Limb (tissue), 2 donors: ENCODE data around the gene PHC2.
"Not testable (repeated sequence)": the region's sequence is repeated elsewhere in the genome, so short reads cannot be mapped to it uniquely, and the experiment has no call there.

Source experiments
- DNase-seq, 2 donors: peaks; one replicate each; pipeline ENCODE4 v3.0.0-alpha.2; 2016; ENCODE audit errors: extremely low spot score in 2 of 2

Gene PHC2

DNA sequence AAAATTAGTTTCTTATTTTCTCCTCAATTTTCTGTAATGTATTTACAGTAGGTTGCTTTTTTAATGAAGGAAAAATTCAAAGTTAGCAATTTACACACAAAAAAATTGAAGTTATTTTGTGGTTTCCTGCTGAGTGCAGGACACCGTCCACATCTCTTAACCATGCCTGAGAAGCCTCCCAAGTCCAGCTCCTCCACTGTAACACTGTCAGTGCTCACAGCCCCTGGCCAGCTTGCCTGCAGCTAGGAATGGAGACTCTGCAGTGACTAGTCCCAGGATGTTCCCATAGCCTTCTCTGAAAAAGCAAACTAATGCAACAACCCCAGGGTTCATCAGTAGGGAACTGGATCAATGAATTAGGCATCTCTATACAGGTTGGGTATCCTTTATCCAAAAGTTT, 113.5 kb downstream of the PHC2 start:
- DNase-seq, result no peak

DNA sequence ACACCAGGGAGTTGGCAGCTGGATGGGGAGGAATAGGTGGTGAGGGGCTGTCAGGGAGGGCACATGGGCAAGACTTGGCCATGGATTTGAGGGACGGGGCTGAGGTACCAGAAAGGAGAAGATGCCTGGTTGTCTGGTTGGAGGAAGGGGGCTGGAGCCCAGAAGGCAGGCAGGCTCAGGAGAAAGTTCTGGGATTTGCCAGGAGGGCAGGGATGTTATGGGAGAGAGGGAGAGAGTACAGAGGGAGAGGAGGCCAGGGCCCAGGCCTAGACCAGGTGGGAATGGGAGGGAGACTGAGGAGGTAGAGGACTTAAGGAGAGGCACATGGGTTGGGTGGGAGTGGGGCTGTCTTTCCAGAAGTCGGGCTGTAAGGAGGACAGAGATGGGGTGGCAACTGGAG, 114.3 kb downstream of the PHC2 start:
- no peak for DNase-seq

DNA sequence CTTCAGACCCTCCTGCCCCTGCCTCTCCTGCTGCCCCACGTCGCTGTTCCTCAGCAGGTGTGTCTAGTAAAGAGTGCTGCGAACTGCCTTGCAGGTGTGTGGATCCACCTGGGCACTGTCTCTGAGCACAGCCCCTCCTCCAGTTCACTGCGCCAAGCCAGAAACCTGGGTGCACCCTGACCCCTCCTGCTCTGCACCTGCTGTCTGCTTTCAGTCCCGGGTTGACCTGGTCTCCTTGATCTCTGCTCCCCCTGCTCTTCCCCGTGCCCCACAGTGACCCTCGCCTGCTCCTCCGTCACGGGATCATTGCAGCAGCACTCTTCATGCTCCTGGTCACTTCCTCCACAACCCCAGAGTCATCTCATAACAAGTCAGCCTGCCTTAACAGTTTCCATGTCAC, 116.5 kb downstream of the PHC2 start:
- no peak for DNase-seq

DNA sequence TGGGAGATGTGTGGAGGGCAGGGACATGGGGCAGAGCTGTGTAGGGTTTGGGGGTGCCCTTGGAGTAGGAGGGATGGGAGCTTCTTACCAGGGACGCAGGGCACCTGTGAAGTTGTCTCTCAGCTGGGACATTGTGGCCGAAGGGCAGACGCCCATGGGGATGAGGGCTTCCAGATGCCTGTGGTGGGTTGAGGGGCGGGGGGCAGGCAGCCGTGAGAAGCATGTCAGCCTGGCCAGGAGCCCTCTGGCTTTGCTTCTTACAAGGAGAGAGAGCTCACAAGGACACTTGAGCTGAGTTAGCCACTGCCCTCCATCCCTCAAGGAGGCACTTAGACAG, 118.5 kb downstream of the PHC2 start:
- DNase-seq, result no peak

DNA sequence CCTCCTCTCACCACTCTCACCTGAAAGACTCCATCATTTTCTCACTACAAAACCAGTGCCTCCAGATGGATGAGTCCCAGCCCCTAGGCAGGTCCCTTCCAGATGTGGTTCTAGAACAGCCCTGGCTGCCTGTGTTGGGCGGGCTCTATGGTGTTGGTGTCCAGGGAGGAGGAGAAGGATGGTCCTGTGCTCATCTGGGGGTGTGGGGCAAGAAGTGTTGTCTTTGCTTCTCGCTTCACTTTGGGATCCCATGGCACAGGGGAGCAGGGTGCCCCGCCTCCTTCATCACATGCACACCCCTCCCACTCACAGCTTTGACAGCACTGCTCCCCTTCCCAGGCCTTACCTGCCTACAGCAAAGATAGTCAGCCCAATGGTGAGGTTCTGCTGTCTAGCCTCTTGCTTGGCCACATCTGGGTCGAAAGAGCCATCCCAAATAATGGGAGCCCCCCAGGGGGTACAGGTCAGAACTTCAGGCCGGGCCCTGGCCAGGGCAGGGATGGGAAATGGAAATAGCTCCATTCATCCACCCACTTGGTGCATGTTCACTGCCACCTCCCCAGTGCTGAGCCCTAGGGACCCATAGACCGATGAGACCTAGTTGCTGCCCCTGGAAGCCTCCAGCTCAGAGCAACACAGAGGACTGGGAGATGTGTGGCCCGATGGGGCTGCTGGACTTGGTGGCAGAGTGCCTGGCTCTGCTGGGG, 119.0 kb downstream of the PHC2 start:
- no peak for DNase-seq

DNA sequence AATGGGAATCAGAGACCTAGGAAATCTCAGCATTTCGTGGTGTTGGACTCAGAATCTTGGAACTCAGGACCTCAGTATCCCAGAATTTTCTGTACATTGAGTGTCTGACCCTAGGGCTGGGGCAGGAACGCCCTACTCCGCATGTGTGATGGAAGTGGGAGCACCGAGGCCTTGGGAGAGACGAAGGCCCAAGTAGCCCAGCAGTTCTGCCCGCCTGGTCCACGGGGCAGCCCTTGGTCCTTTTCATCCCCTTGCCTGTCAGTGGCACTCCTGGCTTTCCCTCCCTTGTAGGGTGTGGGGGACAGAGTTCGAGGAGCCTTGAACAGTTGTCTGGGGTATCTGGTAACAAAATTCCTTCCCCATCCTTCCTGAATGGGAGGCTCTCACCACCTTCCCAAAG, 120.2 kb downstream of the PHC2 start:
- no peak for DNase-seq

DNA sequence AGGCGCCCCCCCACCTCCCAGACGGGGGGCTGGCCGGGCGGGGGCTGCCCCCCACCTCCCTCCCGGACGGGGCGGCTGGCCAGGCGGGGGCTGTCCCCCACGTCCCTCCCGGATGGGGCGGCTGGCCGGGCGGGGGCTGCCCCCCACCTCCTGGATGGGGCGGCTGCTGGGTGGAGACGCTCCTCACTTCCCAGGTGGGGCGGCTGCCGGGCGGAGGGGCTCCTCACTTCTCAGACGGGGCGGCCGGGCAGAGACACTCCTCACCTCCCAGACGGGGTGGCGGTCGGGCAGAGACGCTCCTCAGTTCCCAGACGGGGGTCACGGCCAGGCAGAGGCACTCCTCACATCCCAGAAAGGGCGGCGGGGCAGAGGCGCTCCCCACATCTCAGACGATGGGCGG, 121.5 kb downstream of the PHC2 start:
- DNase-seq, result not testable (repeated sequence)

DNA sequence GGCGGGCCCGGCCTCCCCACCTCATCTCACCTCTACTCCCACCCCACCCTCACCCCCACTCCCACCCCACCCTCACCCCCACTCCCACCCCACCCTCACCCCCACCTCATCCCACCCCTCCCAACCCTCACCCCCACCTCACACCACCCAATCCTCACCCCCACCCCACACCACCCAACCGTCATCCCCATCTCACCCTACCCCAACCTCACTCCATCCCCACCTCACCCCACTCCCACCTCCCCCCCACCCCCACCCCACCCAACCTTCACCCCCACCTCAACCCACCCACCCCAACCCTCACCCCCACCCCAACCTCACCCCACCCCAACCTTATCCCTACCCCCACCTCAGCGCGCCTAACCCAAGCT, 123.4 kb downstream of the PHC2 start:
- no peak for DNase-seq

DNA sequence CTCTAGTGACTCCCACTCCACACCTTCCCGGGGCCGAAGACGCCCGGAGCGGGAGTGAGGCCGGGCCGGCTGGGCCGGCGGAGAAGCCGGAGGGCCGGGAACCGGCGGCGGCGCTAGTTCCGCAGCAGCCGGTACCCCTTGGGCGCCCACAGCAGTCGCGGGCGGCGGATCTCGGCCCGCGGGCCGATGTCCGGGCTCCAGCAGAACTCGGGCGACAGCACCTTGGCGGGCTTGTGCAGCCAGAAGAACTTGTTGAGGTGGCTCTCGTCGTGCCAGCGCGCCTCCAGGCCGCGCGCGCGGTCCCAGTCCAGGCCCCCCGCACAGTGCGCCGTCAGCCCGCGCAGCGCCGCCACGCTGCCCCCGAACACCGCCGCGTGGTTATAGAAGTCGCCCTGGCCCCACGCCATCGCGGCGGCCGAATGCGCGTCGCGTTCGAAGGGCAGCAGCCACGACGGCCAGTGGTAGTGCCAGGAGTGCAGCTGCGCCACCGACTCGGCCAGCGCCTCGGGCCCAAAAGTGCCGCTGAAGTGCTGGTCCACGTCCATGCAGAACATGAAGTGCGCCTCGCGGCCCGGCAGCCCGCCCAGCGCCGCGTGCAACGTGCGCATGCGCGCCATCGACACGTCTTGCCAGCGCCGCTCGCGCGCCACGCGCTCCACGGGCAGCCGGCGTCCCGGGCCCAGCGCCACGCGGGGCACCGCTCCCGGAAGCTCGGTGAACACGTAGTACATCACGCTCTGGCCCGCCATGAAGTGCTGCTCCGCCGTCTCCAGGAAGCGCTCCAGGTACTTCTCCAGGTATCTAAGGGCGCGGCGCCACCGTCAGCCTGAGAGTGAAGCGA, 124.0 kb downstream of the PHC2 start:
- peak; percentile 22 to 78 for DNase-seq

DNA sequence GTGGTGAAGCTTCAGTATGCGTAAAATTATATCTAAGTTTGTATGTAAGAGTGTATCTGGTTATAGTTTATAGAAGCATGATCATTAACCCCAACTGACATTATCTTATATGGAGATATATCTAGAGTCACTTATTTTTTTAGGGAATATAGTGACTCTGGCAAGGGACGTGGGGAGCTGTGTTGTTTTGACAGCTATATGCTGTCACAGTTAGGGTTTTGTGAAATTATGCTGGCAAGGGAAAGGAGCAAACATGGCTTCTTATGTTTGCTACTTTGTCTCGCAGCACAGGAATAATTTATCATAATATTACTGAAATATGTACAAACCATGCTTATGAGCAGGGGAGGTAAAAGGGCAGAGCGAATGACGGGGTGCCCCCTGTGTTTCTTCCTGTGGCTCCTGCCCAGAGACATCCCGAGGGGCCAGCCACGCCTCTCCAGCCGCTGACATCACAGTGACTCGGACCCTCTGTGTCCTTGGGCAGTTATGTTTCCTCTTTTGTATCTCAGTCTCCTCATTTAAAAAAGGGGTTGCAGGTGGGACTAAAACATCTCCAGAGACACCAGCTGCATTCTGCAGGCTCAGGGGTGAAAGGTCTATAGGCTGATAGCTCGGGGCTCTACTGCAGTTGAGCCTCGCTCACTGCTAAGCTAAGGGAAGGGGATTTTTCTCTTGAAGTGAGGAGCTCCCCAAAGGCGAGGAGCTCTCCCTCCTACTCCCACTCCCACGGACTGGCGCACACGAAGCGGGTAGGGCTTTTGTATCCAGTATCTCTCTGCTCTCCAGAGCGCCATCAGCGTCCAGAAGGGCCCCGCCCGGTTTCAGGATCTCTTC, 124.9 kb downstream of the PHC2 start:
- DNase-seq, result no peak

DNA sequence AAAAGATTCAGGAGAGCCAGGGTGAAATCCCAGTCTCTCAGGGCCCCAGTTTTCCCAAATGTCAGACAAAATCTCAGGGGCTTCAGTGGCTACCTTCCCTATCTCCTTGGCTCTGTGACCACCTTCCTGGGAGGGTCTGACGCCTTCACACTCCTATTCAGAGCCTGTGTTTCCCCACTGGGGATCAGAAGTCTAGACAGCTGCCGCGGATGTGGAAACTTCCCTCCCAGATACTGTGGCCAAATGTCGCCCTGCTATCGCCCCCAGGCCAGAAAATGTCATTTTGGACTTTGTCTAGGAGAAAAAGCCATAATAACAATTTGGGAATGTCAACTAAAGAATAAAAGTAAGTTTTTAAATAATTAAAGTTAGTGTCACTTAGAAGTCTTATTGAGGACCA, 125.9 kb downstream of the PHC2 start:
- DNase-seq, result no peak

DNA sequence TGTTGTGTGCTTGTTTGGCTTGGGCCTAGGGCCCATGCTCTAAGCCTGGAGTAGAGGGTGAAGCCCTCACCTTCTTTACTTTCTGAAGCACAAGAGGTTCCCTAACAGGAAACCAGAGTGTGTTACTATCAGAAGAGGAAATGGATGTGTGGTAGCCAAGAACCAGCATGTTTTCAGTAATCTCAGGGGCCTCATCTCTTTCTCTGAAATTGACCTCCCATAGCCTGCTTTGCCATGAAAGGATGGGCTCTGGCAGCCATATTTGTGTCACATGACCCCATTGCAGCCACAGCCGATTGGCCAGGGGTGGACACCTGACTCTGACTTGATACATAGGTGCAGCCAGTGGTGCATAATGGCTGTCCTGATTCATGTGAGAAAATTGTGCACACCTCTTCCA, 128.6 kb downstream of the PHC2 start:
- DNase-seq, result no peak

DNA sequence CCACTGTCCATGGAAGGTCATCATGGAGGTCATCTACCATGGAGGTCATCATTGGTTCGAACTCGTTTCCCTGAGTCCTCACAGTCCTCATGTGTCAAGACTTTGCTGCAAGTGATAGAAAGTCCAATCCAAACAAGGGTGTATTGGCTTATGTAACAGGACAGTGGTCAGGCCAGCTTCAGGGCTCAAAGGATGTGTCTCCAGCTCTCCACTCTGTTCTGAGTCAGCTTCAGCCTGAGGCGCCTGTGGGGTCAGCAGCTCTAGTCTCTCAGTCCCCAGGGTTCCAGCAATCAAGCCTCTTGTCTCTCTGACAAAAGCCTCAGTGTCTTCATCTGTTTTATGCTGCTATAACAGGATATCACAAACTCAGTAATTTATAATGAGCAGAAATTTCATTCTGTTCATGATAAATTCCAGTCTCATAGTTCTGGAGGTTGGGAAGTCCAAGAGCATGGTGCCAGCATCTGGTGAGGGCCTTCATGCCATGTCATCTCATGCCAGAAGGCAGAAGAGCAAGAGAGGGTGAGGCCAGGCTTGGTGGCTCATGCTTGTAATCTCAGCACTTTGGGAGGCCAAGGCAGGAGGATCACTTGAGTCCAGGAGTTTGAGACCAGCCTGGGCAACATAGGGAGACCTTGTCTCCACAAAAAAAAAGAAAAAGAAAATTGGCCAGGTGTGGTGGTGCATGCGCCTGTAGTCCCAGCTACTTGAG, 129.5 kb downstream of the PHC2 start:
- no peak for DNase-seq

DNA sequence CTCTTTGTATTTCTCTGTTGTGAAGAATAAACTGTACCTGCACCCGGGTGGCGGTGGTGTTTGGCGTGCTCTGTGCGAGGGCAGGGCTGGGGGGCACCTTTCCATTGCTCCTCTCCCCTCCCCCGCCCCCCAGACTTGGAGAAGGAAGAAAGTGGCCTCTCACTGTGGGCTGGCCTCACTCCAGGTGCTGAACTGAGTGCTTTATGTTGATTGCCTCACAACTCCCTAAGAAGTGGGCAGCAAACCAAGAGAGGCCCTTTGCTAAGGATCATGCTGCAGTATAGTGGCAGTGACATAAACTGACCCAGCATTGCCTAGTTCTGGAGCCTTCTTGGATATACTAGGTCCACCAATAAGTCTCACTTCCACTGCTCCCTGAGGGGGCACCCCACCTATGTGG, 130.2 kb downstream of the PHC2 start:
- peak; percentile 55 to 69 for DNase-seq

DNA sequence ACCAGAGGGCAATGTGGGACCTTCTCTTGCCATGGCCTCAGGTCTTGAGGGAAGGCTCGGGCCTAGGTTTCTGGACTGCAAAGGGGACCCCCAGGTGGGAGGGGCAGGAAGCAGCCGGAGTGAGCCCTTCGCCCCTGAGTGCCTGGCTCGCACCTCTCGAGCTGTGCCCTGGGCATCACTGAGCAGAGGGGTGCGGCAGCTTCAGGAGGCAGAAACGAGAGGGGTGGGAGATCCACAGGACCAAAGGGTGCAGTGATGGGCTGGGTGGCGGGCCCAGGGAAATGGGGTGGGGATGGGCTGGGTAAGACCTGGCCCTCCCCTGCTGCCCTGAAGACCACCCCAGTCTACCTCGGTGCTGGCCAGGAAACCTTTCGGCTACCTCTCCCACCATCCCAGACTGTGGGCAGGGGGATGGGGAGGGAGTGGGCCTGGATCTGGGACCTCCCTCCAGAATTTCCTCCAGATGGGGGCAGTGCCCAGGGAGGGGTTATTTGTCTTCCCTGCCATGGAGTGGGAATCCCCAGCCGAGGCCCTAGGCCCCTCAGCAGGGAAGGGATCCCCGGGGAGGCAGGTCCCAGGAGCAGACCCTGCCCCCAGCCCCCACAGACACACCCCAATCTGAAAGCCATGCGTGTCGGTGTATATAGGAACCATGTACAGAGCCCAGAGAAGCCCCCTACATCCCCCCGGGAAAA, 131.3 kb downstream of the PHC2 start:
- no peak for DNase-seq

DNA sequence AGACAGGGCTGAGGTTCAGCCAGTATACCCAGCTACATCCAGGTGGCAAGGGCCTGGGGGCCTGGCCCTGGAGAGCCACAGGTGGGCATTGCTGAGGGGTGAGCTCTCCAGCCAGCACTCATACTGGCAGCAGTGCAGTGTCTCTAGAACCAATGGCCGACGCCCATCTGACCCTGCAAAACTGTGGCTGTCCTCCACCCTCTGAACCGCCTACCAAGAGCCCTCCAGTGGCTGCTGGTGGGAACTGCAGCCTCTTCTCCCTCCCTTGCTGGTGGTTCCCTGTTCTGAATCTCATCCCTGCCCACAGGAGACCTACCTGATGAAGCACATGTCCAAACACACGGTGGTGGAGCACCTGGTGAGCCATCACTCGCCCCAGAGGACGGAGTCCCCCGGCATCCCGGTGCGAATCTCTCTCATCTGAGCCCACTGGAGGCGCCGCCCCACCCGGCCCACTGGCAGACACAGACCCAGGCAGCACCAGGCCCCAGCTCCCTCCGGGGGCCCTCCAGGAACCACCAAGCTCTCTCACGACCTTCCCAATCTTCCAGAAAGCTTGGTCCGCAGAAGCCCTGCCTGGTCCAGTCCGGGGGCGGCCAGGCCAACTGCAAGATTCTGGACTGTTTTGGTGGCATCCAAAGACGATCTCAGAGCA, 132.1 kb downstream of the PHC2 start:
- peak; percentile 51 to 70 for DNase-seq

DNA sequence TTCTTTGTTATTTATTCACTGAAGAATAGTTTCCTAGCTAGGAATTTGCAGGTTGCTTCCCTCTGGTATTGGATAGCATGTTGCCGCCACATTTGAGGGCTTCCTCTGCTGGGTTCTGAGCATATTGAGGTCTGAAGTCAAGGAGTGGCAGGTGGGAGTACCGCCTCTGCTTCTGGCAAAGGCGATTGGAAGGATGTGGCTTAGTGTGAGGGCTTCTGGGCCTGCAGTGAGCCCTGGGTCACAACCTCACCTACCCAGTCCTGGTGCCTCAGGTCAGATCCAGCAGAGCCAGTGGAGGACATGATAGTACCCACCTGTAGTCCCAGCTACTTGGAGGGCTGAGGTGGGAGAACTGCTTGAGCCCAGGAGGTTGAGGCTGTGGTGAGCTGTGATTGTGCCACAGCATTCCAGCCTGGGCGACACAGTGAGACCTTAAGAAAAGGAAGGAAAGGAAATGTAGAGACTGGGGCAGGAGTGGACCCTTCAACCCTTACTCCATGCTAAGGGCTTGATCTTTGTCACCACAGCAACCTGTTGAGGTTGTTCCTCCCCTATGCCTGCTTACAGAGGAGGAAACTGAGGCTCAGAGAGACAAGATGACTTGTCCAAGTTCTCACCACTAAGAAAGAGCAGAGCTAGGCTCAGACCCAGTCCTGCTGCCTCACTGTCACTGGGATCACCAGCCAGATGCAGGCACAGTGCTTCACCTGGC, 132.8 kb downstream of the PHC2 start:
- DNase-seq, result no peak

DNA sequence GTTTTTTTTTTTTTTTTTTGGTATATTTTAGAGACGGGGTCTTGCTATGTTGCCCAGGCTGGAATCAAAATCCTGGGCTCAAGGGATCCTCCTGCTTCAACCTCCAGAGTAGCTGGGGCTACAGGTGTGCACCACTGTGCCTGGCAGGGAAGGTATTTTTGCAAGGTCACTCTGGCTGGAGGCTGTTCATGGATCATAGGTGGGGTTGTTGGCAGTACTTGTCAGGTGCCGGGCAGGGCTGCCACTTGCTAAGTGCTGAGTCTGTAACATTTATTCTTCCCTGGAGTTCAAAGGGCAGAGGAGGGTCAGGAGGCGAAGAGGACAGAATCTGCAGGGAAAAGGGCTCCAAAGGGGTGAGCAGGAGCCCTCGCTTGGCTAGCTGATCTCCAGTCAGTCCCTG, 134.1 kb downstream of the PHC2 start:
- DNase-seq, result no peak

DNA sequence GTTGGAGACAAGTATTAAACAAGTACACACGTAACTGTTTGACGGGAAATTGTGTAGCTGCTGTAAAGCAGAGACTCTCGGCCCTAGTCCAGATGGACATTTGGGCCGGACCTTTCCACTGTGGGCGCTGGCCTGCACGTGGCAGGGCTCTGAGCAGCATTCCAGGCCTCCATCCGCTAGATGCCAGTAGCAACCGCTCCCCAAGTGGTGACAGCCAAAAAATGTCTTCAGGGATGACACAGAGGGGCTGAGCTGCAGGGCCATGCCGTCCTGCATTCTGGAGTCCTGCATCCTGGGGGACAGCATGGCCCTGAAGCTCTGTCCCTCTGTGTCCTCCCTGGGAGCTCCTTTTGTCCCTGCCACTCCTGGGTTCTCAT, 134.8 kb downstream of the PHC2 start:
- DNase-seq, result no peak
